HG03108 (cell line): ENCODE measurements around the gene RSPH4A.
"Not testable (repeated sequence)": the region's sequence is repeated elsewhere in the genome, so short reads cannot be mapped to it uniquely, and the experiment has no call there.

Experiments used
- ATAC-seq: cut with Tn5 transposase; IDR thresholded peaks from one replicate; pipeline ENCODE4 v1.9.1; 2021; ENCODE audit warnings: moderate library complexity; ENCODE audit not compliant: unreplicated experiment

The RSPH4A gene

DNA sequence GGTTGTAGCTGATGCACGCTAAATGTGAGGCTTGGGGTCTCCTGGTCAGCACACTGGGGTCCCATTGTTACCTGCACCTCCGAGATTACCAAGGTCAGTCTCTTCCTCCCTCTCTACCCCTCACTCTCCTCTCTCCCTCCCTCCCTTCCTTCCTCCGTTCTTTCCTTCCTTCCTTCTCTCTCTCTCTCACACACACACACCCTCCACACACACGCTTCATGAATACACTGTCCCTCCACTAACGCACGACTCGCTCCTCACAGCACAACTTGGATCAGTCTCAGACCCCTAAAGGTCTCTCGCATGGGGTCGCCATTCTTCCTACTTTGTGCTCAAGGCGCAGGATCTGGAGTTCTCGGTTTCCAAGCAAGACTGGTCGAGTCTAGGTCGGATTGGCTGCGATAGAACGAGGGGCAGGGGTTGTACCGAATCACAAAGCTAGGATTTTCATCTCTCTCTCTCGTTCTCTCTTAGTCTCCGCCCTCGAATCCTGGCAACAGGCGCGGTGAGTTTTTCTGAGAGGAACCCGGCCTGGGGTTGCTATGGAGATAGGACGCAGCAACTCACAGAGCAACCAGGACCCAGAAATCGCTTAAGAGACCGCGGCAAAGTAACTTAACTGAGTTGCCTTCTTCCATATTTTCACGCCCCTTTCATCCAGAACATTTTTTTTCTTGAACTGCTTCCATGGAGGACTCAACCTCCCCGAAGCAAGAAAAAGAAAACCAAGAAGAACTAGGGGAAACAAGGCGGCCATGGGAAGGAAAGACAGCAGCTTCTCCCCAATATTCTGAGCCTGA, at the start of gene RSPH4A:
Gene RSPH4A, plus strand, starts transcription at position 543 of the 800 bp plus-strand sequence. Its CDS starts 145 bp downstream, at position 688.
- peak; percentile 98 for ATAC-seq

DNA sequence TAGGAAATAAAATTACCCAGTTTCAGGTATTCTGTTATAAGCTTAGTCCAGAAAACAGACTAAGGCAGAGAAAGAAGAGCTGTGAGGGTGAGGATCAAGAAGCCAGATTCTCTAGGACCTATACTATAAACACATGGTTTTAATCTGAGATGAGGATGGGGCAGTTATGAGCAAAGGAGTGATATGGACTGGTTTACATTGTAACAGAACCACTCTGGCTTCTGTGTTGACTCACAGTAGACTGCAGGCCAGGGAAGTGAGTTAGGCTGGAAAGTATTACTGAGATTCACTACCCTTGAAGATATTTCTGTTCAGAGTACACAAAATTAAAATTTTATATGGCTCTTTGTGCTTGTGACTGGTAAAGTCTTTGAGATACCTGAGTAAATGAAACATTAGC, 48.2 kb upstream of the RSPH4A start:
- ATAC-seq = no peak

DNA sequence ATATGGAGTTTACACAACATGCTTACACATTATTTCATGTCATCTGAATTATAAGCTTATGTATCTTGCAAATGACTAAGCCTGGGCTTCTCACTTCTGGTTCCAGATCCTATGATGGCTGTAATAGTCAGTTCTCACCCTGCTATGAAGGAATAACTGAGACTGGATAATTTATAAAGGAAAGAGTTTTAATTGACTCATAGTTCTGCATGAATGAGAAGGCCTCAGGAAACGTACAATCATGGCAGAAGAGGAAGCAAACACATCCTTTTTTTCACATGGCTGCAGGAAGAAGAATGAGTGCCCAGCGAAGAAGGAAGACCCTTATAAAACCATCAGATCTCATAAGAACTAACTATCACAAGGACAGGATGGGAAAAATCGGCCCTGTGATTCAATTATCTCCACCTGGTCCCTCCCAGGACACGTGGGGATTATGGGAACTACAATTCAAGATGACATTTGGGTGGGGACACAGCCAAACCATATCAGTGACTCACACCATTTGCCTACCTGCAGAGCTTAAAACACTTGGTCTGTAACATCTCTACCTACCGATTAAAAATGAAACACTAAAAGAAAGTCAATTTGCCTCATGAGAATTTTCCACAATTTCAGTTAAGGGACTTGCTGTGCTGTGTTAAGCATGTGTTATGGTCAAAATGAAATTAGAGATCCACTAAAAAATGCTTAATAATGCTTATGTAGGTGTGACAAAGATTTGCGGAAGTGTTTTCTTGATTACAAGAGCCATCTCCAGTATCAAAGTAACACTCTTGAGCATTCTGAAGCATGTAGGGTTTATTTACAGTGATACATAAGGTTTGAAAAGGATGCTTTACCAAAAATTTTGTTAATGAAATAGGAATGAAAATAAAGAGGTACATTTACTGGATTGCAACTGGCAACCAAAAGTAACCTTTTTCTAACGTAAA, 47.2 kb upstream of the RSPH4A start:
- no peak for ATAC-seq

DNA sequence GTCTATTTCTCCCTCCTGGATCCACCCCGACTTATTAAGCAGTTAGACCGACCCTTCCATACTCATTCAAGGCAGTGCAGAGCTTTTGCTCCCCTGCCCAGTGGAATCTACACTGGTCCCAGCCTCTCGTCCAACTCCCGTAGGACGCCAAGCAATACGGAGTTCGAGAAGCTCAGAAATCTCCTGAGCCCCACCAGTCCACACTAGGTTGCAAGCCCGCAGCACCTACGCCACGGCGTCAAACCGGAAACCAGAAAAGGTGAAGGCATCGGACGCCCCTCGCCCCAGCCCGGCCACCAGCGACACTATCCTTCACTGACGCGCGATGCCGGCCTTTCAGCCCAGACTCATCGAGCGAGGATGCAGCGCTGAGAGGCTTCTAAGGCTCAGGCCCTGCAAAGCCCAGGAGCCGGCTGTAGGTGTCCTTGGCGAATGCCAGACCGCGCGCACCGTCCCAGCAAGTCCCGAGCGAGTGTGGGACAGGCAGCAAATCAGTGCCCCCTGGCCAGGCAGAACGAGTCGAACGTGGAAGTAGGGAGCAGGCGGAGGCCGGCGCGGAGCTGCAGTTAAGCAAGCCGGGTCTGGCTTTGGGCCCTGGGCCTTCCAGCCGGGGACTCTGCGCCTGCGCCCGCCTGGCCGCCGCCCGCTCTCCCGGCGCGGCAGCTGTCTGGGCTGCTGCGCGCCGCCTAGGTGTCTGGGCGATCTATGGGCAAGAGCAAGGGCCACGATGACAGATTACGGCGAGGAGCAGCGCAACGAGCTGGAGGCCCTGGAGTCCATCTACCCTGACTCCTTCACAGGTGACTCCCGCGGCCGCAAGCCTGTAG, 45.2 kb upstream of the RSPH4A start, which contains the start of gene RWDD1:
Gene RWDD1, plus strand, starts transcription at position 649 of the 827 bp plus-strand sequence. Its CDS starts 79 bp downstream, at position 728.
- ATAC-seq = peak; percentile 95

DNA sequence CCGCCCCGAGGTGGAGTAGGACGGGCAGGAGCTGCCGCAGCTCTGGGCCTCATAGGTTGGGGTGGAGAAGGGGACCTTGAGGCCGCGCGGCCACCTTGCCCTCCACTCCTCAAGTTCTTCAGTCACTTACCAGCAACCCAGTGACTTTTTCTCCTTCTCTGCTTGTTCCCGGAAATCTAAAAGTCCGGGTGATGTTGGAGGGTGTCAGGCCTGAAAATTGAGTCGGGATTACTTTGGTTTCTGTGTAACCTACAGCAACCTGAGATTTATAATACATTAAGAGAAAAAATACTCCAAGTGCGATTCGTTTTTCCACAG, 44.6 kb upstream of the RSPH4A start:
- ATAC-seq = no peak

DNA sequence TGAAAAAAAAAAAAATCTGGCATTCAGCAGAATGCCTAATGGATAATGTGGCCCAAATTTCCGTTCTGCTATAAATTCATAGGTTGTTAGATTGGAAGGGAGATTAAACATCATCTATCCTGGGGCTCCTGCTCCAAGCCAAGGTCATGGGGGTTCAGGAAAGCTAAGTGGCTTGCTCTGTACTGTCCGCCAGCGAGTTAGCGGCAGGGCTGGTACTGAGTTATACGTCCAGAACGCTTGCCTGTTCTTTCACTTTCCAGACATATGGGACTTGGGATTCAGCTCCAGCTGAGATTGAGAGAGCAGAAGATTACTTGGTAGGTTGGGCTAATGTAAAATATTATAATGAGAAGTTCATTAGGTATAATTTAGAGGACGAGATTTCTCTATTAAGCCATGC, 44.1 kb upstream of the RSPH4A start:
- ATAC-seq = no peak

DNA sequence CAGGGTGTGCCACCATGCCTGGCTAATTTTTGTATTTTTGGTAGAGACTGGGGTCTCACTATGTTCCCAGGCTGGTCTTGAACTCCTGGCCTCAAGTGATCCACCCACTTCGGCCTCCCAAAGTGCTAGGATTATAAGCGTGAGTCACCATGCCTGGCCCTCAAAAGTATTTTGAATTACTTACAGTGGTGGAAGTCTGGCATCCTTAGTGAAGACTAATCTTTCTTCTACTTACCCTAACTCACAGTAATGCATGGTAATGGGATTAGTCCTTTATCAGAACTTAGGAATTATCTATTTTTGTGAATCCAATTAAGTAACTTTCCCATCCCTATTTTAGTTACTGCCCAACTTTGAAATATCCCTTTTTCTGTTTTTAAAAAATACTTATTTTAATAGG, 41.1 kb upstream of the RSPH4A start:
- ATAC-seq = no peak

DNA sequence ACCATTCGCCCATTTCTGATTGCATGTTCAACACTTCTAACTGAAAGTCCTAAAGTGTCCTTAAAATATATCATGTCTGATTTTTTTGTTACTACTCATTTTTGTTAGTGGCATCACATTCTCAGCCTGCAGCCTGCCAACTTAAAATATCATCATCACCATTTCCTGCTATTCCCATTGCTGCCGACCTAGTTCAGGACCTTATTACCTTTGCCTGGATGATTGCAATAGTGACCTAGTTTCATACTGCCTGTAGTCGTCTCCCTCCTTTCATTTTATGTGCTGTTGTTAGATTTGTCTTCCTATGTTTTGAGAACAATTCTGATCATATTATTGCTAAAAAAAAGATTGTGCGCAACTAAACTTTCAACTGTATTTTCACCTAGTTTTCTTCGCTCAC, 38.8 kb upstream of the RSPH4A start:
- no peak for ATAC-seq

DNA sequence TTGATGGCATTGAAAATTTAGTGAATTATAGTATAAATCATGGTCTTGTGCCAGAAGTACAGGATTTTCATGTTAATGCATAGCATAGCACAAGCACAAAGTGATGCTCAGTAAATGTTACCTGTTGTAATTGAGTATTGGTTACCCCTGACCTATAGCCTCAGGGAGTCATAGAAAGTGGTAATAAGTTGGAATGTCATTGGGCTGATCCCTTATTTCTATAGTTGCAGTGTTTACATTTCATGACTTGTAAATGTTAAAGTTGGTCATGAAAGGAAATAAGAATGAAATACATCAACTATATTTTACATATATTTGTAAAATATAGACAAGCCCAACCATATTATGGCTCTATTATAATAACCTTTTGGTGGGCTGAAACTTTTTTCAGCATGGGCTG, 37.9 kb upstream of the RSPH4A start:
- ATAC-seq = no peak

DNA sequence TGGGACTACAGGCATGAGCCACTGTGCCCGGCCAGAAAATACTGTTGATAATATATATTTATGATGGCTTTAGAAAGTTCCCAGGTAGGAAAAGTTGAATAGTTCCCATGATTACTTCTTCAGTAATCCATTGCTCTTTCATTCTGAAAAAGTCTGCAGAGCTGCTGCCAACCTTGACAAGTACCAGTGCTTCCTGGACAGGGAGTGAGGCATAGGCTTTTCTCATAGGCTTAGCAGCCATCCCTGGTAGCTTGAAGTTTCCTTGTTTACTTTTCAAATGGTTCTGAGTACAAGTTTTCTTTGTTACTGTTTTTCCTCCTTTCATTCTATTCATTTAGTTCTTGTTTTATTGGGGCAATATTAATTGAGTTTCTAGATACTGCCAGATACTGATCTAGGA, 37.1 kb upstream of the RSPH4A start:
- no peak for ATAC-seq

DNA sequence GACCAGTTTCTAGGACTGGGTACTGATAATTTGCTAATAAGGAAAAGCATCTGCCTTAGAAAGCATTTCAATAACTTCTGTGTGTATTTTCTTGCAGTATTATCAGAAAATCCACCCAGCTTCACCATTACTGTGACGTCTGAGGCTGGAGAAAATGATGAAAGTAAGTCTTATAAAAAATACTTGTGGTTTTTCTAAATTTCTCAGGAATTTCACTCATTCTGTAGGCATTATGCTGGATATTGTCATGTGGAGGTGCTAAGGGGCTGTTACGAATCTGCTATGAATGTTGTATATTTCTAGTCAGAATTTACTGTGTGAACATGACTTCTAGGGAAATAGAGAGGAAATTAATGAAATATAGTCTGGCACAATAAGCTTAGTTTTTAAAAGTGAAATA, 36.1 kb upstream of the RSPH4A start:
- ATAC-seq = no peak

DNA sequence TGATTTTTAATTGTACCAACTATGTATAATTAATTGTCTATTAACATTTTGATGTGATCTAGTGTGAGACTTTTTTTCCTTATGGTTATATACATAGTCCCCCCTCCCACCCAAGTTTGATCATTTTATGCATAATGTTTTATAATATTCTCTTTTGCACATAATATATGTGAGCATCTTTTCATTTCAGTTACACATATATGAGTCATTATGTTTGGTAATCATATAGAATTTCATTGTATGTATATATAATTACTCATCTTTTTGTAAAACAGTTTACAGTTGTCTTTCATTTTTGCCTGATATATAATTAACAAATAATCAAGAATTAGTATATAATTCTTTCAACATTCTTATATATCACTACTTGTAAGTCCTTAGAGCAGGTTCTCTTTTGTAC, 30.0 kb upstream of the RSPH4A start:
- no peak for ATAC-seq

DNA sequence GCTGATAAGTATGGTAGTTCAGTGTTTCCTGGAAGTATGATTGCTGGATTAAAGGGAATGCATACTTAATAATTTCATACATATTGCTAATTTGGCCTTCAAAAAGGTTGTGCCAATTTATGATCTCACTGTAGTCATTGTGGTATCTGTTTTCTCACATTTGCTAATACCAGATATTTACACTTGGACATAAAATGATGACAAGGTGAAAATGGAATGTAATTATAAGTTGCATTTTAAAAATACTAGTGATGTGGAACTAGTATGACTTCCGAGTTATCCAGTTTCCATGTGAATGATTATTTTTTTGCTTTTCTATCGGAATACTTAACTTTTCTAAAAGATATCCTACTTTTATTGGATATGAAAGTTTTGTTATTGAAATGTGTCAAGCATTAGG, 29.5 kb upstream of the RSPH4A start:
- ATAC-seq = no peak

DNA sequence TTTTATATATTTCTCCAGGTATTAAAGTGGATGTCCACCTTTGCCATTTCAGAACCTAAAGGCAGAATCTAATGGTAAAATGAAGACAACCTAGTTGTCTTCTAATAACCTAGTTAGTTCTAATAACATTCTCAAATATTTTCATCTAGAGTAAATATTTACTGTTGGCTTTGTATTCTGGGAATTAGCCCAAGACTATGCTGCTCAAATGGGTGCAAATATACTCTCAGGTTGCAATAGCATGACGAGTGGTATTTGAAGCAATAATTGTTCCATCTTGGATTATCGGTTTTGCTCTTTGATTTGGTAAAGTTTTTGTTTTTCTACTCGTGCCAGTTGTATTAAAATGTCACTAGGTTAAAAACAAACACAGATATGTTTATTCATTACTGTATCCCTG, 21.0 kb upstream of the RSPH4A start:
- ATAC-seq = no peak

DNA sequence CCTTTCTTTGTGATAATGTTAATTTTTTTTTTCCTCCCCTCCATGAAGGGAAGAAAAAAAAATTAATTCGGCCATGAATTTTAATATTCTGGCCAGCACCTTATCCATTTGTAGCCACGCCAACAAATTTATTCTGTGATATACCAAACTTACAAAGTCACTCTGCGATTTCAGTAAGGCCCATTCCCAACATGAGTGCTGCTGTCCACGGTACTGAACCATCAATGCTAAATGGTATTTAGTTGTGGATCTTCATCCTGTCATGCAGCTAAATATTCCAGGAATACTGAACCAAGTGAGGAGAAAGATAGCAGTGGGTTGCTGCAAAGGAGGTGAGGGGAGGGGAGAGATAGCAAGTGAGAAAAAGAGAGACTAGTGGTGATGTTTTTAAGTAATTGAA, 19.5 kb upstream of the RSPH4A start:
- no peak for ATAC-seq

DNA sequence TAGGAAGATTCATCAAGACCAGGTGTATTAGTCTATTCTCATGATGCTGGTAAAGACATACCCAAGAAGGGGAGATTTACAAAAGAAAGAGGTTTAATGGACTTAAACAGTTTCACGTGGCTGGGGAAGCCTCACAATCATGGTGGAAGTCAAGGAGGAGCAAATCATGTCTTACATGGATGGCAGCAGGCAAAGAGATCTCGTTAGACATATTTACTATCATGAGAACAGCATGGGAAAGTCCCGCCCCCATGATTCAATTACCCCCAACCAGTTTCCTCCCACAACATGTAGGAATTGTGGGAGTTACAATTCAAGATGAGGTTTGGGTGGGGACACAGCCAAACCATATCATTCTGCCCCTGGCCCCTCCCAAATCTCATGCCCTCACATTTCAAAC, 12.4 kb upstream of the RSPH4A start:
- not testable (repeated sequence) for ATAC-seq

DNA sequence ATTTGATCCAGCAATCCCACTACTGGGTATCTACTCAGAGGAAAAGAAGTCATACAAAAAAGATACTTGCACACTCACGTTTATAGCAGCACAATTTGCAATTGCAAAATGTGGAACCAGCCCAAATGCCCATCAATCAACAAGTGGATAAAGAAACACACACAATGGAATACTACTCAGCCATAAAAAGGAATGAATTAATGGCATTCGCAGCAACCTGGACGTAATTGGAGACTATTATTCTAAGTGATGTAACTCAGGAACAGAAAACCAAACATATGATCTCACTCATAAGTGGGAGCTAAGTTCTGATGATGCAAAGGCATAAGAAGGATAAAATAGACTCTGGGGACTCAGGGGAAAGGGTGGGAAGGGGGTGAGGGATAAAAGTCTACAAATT, 11.4 kb upstream of the RSPH4A start:
- not testable (repeated sequence) for ATAC-seq

DNA sequence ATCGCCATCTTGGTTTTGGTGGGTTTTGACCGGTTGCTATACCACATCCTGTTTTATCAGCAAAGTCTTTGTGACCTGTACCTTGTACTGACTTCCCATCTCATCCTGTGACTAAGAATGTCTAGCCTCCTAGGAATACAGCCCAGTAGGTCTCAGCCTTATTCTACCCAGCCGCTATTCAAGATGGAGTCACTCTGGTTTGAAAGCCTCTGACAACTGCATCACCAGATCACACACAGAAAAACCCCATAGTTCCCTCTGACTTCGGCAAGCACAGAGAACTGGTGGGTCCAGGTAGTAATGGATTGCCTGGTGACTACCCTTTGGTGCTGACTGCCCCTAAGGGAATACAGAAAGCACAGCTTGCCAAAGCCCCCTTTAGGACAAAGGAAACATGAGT, 10.3 kb upstream of the RSPH4A start:
- no peak for ATAC-seq

DNA sequence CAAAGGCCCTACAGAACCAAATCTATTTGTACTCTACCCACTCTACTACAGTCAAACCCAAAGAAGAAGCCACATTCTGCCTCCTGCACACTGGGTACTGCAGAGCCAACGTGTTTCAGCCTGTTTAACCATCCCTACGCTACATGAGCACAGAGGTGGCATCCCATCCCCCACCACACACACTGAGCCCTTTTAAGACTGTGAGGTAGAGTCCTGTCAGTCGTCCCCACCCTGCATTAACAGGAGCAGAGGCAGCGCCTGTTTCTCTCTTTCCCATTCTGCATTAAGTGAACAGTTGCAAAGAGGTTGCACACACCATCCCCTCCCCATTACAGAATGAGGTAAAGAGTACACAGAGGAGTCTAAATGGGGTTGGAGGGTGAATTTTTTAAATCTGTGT, 5.2 kb upstream of the RSPH4A start:
- no peak for ATAC-seq

DNA sequence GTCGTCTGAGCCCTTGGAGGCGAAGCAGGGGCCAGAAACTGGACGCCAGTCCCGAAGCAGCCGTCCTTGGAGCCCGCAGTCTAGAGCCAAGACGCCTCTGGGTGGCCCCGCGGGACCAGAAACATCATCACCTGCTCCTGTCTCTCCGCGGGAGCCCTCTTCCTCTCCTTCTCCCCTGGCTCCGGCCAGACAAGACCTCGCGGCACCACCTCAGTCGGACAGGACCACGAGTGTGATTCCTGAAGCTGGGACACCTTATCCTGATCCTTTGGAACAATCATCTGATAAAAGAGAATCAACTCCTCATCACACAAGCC, 416 bp downstream of the RSPH4A start:
- peak; percentile 30 for ATAC-seq

DNA sequence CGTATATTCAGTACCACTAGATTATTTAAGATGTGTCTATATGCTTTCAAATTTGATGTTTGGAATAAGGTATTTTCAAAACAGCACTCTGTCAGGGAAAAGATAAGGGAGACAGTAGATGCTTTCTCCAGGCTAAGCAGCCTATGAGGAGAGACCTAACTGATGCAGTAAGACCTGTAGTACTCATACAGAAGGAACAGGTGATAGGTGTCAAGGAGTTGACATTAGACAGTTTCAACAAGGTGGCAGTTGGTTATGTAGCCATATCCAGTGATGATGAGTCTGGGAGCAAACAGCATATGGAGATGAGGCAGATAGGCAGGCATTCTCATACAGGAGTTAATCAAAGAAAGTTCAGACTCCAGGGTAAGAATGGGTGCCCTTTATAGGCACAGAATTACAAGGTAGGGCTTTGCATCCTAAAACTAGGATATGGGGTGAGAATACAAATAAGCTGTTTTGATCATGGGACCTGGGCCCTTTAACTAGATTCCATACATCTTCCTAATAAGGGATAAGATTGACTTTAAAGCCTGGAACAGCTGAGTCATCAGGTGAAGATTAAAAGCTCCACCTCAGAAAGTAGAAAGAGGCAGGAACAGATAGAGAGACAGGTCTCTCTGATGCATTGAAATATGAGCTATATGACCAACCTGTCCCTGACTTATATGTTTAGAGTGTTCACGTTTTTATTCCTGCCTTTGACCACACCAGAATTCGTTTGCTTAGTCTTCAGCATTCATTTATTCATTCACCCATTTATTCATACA, 7.9 kb downstream of the RSPH4A start:
- no peak for ATAC-seq
